Kidney epithelial cell (primary cell): ENCODE results near the gene DLG5. TPM values are rescaled to one million over a fixed set of nuclear protein-coding genes. Genes with fewer than 3 reads are reported as not detected.

ENCODE experiments used
- DNase-seq: peaks from one replicate; pipeline ENCODE4 v3.0.0-alpha.2; 2010; ENCODE audit warnings: low read depth
- H3K27me3 ChIP-seq: 2 replicates; pipeline ENCODE4 v1.6.0; 2011; ENCODE audit warnings: low read length; ENCODE audit not compliant: control insufficient read depth, insufficient read depth
- H3K36me3 ChIP-seq: 2 replicates; pipeline ENCODE4 v1.5.1; 2011; ENCODE audit warnings: low read length; ENCODE audit not compliant: control insufficient read depth, insufficient read depth
- H3K4me3 ChIP-seq: 2 replicates; pipeline ENCODE4 v1.5.1; 2011; ENCODE audit warnings: low read depth, mild to moderate bottlenecking, control low read depth, low read length
- total RNA-seq: library from RNA; depleted of rRNA; stranded (reverse); fragments of >200 nt; gene quantifications from 2 replicates; pipeline ENCODE4 v1.2.3, GENCODE V29; 2015
- TF ChIP-seq, protein P1 (sequence below): IDR thresholded peaks from 2 replicates; pipeline ENCODE4 v1.5.1; 2011; ENCODE audit warnings: mild to moderate bottlenecking, moderate library complexity, low read length, control low read depth, inconsistent platforms; ENCODE audit not compliant: insufficient read depth, poor library complexity, severe bottlenecking

Gene DLG5
- total RNA-seq, 1 donor from 2014 or later = 35.9 TPM

DNA sequence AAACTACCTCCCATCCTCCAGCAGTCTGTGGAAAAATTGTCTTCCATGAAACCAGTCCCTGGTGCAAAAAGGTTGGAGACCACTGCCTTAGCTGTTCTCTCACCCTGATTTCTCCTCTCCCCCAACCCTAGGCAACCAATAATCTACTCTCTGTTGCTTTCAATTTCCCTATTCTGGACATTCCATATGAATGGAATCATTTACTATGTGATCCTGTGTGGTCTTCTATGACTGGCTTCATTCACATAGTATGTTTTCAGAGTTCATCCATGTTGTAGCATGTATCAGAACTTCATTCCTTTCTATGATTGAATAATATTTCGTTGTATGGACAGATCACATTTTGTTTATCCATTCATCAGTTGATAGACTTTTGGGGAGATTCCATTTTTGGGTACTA, 38.3 kb upstream of the DLG5 start:
- H3K4me3 ChIP-seq = no peak overlapping the region
- no peak for DNase-seq
- TF ChIP-seq, protein P1, sequence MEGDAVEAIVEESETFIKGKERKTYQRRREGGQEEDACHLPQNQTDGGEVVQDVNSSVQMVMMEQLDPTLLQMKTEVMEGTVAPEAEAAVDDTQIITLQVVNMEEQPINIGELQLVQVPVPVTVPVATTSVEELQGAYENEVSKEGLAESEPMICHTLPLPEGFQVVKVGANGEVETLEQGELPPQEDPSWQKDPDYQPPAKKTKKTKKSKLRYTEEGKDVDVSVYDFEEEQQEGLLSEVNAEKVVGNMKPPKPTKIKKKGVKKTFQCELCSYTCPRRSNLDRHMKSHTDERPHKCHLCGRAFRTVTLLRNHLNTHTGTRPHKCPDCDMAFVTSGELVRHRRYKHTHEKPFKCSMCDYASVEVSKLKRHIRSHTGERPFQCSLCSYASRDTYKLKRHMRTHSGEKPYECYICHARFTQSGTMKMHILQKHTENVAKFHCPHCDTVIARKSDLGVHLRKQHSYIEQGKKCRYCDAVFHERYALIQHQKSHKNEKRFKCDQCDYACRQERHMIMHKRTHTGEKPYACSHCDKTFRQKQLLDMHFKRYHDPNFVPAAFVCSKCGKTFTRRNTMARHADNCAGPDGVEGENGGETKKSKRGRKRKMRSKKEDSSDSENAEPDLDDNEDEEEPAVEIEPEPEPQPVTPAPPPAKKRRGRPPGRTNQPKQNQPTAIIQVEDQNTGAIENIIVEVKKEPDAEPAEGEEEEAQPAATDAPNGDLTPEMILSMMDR = no peak
- H3K27me3 ChIP-seq = no peaks in the 10 kb centered on the region
- H3K36me3 ChIP-seq = no peaks in the 10 kb centered on the region

DNA sequence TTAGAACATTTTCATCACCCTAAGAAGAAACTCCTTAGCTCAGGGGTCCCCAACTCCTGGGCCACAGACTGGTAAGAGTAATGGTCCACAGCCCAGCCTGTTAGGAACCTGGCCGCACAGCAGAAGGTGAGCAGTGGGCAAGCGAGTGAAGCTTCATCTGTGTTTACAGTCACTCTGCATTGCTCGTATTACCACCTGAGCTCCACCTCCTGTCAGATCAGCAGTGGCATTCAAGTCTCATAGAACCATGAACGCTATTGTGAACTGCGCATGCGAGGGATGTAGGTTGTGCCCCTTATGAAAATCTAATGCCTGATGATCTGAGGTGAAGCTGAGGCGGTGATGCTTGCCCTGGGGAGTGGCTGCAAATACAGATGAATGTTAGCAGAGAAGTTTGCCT, 37.3 kb upstream of the DLG5 start:
- Histone ChIP-seq H3K4me3 (no peak overlapping the region), H3K36me3 (no peaks in the 10 kb centered on the region), H3K27me3 (no peaks in the 10 kb centered on the region)
- no peak for DNase-seq
- TF ChIP-seq, protein P1 = no peak

DNA sequence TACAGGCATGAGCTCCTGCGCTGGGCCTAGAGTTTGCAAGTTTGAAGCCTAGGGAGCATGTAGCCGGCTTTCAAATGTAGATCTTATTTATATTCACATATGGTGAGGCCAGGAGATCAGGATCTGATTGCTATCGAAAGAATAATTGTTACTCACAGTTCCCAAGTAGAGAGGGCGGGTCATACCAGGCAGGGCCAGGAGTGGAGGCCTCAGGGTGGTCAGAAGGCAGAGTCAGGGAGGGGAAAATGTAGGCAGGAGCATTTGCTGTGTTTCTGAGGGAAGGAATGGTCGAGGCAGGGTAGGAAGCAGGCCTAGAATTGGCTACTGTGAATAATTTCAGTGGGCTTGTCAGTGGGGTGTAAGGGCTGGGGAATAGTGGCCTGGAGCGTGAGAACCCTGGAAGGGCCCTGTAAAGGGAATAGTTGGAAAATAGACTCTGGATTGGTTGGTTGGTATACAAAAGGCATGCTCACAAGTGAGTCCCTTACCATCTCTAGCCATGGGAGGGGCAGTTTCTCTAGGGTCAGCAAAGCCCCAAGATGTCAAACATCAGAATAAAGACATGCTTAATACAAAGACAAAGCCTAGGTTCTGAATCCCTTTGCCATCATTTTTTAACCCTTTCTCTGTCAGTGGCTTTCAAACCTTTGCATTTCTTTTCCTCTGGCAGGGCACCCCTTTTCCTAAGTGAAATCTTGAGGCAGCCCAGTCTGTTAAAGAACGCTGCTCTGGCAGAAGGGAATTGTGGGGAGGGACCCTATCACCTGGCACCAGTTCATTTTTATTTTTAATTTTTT, 36.0 kb upstream of the DLG5 start:
- TF ChIP-seq, protein P1 = no peak
- H3K4me3 ChIP-seq = no peak overlapping the region
- no peaks in the 10 kb centered on the region for H3K36me3 ChIP-seq
- no peaks in the 10 kb centered on the region for H3K27me3 ChIP-seq
- no peak for DNase-seq

DNA sequence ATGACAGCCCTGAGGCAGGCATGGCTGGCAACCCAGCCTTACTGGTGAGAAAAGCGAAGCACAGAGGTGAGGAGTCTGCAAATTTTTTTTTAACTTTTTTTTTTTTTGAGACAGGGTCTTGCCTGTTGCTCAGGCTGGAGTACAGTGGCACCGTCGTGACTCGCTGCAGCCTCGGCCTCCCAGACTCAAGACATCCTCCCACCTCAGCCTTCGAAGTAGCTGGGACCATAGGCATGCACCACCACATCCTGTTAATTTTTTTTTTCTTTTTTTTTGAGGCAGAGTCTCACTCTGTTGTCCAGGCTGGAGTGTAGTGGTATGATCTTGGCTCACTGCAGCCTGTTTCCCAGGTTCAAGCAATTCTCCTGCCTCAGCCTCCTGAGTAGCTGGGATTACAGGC, 35.1 kb upstream of the DLG5 start:
- Histone ChIP-seq H3K4me3 (no peak overlapping the region), H3K36me3 (no peaks in the 10 kb centered on the region), H3K27me3 (no peaks in the 10 kb centered on the region)
- TF ChIP-seq, protein P1 = no peak
- DNase-seq = no peak

DNA sequence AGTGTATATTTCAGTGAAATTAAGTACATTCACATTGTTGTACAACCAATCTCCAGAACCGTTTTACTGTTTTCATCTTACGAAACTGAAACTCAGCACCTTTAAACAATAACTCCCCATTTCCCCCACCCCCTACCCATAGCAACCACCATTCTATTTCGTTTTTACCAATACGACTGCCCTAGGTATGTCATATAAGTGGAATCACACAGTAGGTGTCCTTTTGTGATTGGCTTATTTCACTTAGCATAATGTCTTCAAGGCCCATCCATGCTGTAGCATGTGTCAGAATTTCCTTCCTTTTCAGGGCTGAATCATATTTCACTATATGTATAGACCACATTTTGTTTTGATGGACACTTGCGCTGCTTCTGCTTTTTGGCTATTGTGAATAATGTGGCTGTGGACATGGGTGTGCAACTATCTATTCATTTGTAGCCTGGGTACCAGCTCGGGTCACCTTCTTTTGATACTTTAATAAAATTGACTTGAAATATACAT, 34.3 kb upstream of the DLG5 start:
- H3K4me3 ChIP-seq = no peak overlapping the region

More for the DNA sequence above, 34.3 kb upstream of the DLG5 start:
- DNase-seq = no peak
- TF ChIP-seq, protein P1 = no peak
- Histone ChIP-seq H3K36me3 (no peaks in the 10 kb centered on the region), H3K27me3 (no peaks in the 10 kb centered on the region)
